ENCODE results near the gene DDX11.
"Not testable (repeated sequence)": the region's sequence is repeated elsewhere in the genome, so short reads cannot be mapped to it uniquely, and the experiment has no call there.

DNA sequence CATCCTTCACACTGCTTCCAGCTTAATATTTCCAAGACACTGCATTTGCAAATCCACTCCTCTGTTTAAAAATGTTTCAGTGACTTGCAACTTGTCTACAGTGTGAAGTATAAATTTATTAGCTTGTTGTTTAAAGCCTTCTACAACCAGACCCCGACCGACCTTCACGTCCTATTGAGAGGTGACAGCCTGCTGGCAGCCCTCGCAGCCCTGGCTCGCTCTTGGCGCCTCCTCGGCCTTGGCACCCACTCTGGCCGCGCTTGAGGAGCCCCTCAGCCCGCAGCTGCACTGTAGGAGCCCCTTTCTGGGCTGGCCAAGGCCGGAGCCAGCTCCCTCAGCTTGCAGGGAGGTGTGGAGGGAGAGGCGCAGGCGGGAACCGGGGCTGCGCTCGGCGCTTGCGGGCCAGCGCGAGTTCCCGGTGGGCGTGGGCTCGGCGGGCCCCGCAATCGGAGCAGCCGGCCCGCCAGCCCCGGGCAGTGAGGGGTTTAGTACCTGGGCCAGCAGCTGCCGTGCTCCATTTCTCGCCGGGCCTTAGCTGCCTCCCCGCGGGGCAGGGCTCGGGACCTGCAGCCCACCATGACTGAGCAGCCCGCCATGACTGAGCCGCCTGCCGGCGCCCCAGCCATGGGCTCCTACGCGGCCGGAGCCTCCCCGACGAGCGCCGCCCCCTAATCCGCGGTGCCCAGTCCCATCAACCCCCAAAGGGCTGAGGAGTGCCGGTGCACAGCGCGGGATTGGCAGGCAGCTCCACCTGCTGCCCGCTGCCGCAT, 2.5 kb upstream of the DDX11 start:
- not testable (repeated sequence) for TF ChIP-seq POLR2A (IDR thresholded peaks at IDR 0.05)
- TF ChIP-seq, protein P1, sequence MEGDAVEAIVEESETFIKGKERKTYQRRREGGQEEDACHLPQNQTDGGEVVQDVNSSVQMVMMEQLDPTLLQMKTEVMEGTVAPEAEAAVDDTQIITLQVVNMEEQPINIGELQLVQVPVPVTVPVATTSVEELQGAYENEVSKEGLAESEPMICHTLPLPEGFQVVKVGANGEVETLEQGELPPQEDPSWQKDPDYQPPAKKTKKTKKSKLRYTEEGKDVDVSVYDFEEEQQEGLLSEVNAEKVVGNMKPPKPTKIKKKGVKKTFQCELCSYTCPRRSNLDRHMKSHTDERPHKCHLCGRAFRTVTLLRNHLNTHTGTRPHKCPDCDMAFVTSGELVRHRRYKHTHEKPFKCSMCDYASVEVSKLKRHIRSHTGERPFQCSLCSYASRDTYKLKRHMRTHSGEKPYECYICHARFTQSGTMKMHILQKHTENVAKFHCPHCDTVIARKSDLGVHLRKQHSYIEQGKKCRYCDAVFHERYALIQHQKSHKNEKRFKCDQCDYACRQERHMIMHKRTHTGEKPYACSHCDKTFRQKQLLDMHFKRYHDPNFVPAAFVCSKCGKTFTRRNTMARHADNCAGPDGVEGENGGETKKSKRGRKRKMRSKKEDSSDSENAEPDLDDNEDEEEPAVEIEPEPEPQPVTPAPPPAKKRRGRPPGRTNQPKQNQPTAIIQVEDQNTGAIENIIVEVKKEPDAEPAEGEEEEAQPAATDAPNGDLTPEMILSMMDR (IDR thresholded peaks at IDR 0.05) = not testable (repeated sequence)
